CD14-positive monocyte (primary cell): ENCODE data around the gene SNRPD3. TPM values are rescaled to one million over a fixed set of nuclear protein-coding genes. Genes with fewer than 3 reads are reported as not detected.
"Not testable (repeated sequence)": the region's sequence is repeated elsewhere in the genome, so short reads cannot be mapped to it uniquely, and the experiment has no call there.

Experiments used
- DNase-seq, 3 donors: peaks; one replicate each; pipeline ENCODE4 v3.0.0-alpha.2; 2011 to 2022
- H2AFZ ChIP-seq: 2 replicates; pipeline ENCODE4 v1.6.0; 2012; ENCODE audit warnings: mild to moderate bottlenecking, low read depth, low read length, inconsistent platforms; ENCODE audit not compliant: insufficient read depth, poor library complexity, severe bottlenecking
- H3K27ac ChIP-seq, 2 donors: 1 replicate in 1 of 2; 2 replicates in 1 of 2; pipeline ENCODE4 v1.5.1; 2012 to 2013; ENCODE audit warnings: low read length in 2 of 2, control low read depth in 1 of 2, inconsistent platforms in 1 of 2, low read depth in 1 of 2, mild to moderate bottlenecking in 1 of 2
- H3K27me3 ChIP-seq, 2 donors: one replicate each; pipeline versions ENCODE4 v1.6.0 to v1.6.1; 2011 to 2013; ENCODE audit warnings: low read length in 2 of 2; ENCODE audit not compliant: control insufficient read depth in 2 of 2, insufficient read depth in 2 of 2
- H3K36me3 ChIP-seq, 2 donors: replicated peaks in 1 of 2; 1 replicate in 1 of 2; 2 replicates in 1 of 2; pipeline versions ENCODE4 v1.5.1 to v1.6.1; 2012 to 2013; ENCODE audit warnings: low read length in 2 of 2, control low read depth in 1 of 2, inconsistent platforms in 1 of 2, mild to moderate bottlenecking in 1 of 2; ENCODE audit not compliant: insufficient read depth in 2 of 2, control insufficient read depth in 1 of 2
- H3K4me1 ChIP-seq, 2 donors: 1 replicate in 1 of 2; 2 replicates in 1 of 2; pipeline versions ENCODE4 v1.5.1 to v1.6.1; 2012 to 2013; ENCODE audit warnings: low read length in 2 of 2, control low read depth in 1 of 2, inconsistent platforms in 1 of 2, mild to moderate bottlenecking in 1 of 2, moderate library complexity in 1 of 2; ENCODE audit not compliant: insufficient read depth in 2 of 2, control insufficient read depth in 1 of 2
- H3K4me2 ChIP-seq: replicated peaks from 2 replicates; pipeline ENCODE3; 2012; ENCODE audit warnings: low read length, moderate library complexity, mild to moderate bottlenecking; ENCODE audit not compliant: poor library complexity, severe bottlenecking; ENCODE audit errors: extremely low read depth
- H3K4me3 ChIP-seq, 3 experiments: fragments of 200-600 bp in 1 of 3; sonication (generic) in 1 of 3; replicated peaks in 1 of 3; 1 replicate in 2 of 3; 2 replicates in 1 of 3; pipeline ENCODE4 v1.5.1; 2011 to 2013; ENCODE audit warnings: low read length in 3 of 3, mild to moderate bottlenecking in 3 of 3, control low read depth in 2 of 3, low read depth in 2 of 3, inconsistent platforms in 1 of 3, moderate library complexity in 1 of 3
- H3K79me2 ChIP-seq: 2 replicates; pipeline ENCODE4 v1.6.0; 2012; ENCODE audit warnings: mild to moderate bottlenecking, control low read depth, inconsistent platforms, low read length, moderate library complexity; ENCODE audit not compliant: insufficient read depth
- H3K9ac ChIP-seq: 2 replicates; pipeline ENCODE4 v1.6.0; 2017; ENCODE audit warnings: low read length, mild to moderate bottlenecking; ENCODE audit not compliant: insufficient read depth, poor library complexity, severe bottlenecking
- H3K9me3 ChIP-seq, 2 donors: replicated peaks in 1 of 2; 1 replicate in 1 of 2; 2 replicates in 1 of 2; pipeline versions ENCODE4 v1.5.1 to v1.6.1; 2012 to 2013; ENCODE audit warnings: low read length in 2 of 2, control low read depth in 1 of 2; ENCODE audit not compliant: control insufficient read depth in 1 of 2, insufficient read depth in 1 of 2
- H4K20me1 ChIP-seq: 2 replicates; pipeline ENCODE4 v1.6.0; 2012; ENCODE audit warnings: mild to moderate bottlenecking, low read length, control low read depth, moderate library complexity; ENCODE audit not compliant: insufficient read depth
- H3K27ac Mint-ChIP-seq, 7 donors: one replicate each; pipeline ENCODE4 v1.8.0; 2020; ENCODE audit warnings: mild to moderate bottlenecking in 7 of 7, mixed read lengths in 7 of 7, moderate library complexity in 6 of 7, inconsistent platforms in 2 of 7
- H3K27me3 Mint-ChIP-seq, 3 donors: one replicate each; pipeline ENCODE4 v1.8.0; 2021 to 2022; ENCODE audit warnings: low read depth in 3 of 3, mild to moderate bottlenecking in 3 of 3, mixed read lengths in 3 of 3, moderate library complexity in 3 of 3, inconsistent platforms in 1 of 3
- H3K36me3 Mint-ChIP-seq, 2 donors: one replicate each; pipeline ENCODE4 v1.8.0; 2020; ENCODE audit warnings: mixed read lengths in 2 of 2, inconsistent platforms in 1 of 2, mild to moderate bottlenecking in 1 of 2
- H3K4me1 Mint-ChIP-seq: one replicate; pipeline ENCODE4 v1.8.0; 2020; ENCODE audit warnings: mild to moderate bottlenecking, mixed read lengths
- H3K4me3 Mint-ChIP-seq, 2 donors: one replicate each; pipeline ENCODE4 v1.8.0; 2020; ENCODE audit warnings: mild to moderate bottlenecking in 2 of 2, mixed read lengths in 2 of 2, moderate library complexity in 1 of 2
- H3K9me3 Mint-ChIP-seq, 7 donors: one replicate each; pipeline ENCODE4 v1.8.0; 2020 to 2022; ENCODE audit warnings: mixed read lengths in 7 of 7, mild to moderate bottlenecking in 6 of 7, moderate library complexity in 6 of 7, inconsistent platforms in 2 of 7
- CTCF ChIP-seq: fragments of 200-600 bp; IDR thresholded peaks from one replicate; pipeline ENCODE4 v1.8.0; 2022; ENCODE audit warnings: antibody characterized with exemption, mild to moderate bottlenecking
- WGBS: methylation state at CpG from one replicate; pipeline ENCODE4 v1.1.5; 2013; ENCODE audit warnings: missing lambda C conversion rate; ENCODE audit not compliant: insufficient coverage; 5-methylcytosine and 5-hydroxymethylcytosine counted together
- intact Hi-C, 2 donors: fragments of 100-400 bp; cut with micrococcal nuclease; formaldehyde crosslinking; loops; one replicate each; pipeline versions ENCODE4 v1.15.0 to v1.15.1; 2023
- polyA plus RNA-seq, 3 donors: library from polyadenylated mRNA; depleted of rRNA in 1 of 3; unstranded in 2 of 3; stranded (reverse) in 1 of 3; fragments of 300-500 nt in 2 of 3; fragments of >200 nt in 1 of 3; fragmentation: Illumina TruSeq in 2 of 3; gene quantifications; 1 replicate in 2 of 3; 2 replicates in 1 of 3; pipeline ENCODE4 v1.2.3, GENCODE V29; 2012 to 2021

The SNRPD3 gene
- polyA plus RNA-seq, 3 donors, result 71.8 to 115 (median 80.9) TPM

- intact Hi-C loops, result no loop called here
- TF ChIP-seq CTCF, result no peak
- WGBS, result 67% methylated on average over 5 of the region's 8 CpGs
Measured at GRCh38 chr22:24599514-24599913, 43.7 kb downstream of the SNRPD3 start.

GRCh38 chr22:24599958-24600715 lies 44.3 kb downstream of the SNRPD3 start:
- H3K27ac ChIP-seq, H3K4me2 ChIP-seq, H3K9me3 Mint-ChIP-seq, H4K20me1 ChIP-seq, H3K27me3 ChIP-seq, H3K9ac ChIP-seq, H3K36me3 ChIP-seq, H3K4me3 ChIP-seq, H3K36me3 Mint-ChIP-seq, H3K79me2 ChIP-seq, H2AFZ ChIP-seq, DNase-seq, H3K4me3 Mint-ChIP-seq, H3K27me3 Mint-ChIP-seq, intact Hi-C loops, H3K9me3 ChIP-seq: not testable (repeated sequence)
- peak overlapping the region in 2 of 7 donors; percentile 68 to 71 for H3K27ac Mint-ChIP-seq
- peaks cover 34% of the 10 kb centered on the region for H3K4me1 Mint-ChIP-seq
- peaks cover 27 to 29% of the 10 kb centered on the region in 2 donors for H3K4me1 ChIP-seq
- 100% methylated on average over 2 of the region's 3 CpGs for WGBS

More at GRCh38 chr22:24599514-24599913, 43.7 kb downstream of the SNRPD3 start:
- Mint-ChIP-seq H3K9me3 (no peaks in the 10 kb centered on the region), H3K4me1 (peaks cover 34% of the 10 kb centered on the region), H3K4me3 (no peak overlapping the region), H3K36me3 (no peaks in the 10 kb centered on the region), H3K27ac (peak overlapping the region in 1 of 7 donors; percentile 68), H3K27me3 (peaks cover 0 to 4% (median 0%) of the 10 kb centered on the region in 3 donors)
- Histone ChIP-seq H3K4me1 (peaks cover 27 to 28% of the 10 kb centered on the region in 2 donors), H2AFZ (no peak overlapping the region), H3K9ac (no peak overlapping the region), H3K27me3 (no peaks in the 10 kb centered on the region), H3K9me3 (no peaks in the 10 kb centered on the region), H3K4me3 (no peak overlapping the region), H3K79me2 (no peaks in the 10 kb centered on the region), H3K4me2 (no peak overlapping the region), H3K36me3 (no peaks in the 10 kb centered on the region), H3K27ac (no peak overlapping the region), H4K20me1 (no peaks in the 10 kb centered on the region)
- DNase-seq, result no peak
